ENCODE results near the gene NEURL3.

NEURL3 gene

DNA sequence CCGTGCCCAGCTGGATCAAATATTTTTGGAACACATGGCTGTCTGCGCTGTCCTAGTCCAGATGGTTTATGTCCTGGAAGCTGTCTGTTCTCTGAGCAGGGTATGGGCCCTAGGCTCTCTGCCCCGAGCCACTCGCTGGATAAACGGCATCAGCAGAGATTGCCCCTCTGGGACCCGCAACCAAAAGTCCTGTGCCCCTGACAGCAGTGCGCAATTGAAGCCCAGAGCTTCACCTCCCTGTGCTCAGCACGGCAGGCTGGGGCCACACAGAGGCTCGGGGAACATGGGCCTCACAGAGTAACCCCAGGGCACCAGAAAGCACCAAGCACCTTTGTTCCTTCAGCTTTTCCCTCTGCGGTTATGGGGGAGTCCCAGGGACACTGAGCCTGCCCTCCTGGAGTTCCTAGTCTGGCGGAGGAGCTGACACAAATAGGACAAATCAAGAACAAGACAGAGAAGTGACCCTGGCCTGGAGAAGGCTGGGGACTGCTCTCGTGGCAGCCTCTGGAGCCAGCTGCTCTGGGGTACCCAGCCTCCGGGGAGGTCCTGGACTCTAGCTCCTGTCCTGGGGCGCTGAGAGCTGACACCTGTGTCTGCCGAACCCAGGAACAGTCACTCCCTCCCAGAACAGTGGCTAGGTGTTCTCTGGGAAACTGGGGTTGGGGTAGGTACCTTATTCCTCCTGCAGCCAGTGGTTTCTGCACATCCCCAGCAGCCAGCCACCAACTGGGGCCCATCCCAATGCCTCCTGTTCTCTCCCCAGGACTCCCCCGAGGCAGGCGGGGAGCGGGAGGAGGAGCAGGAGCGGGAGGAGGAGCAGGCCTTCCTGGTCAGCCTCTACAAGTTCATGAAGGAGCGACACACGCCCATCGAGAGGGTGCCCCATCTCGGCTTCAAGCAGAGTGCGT, 43.7 kb upstream of the NEURL3 start:
- no peak overlapping the region for H3K27ac ChIP-seq (ENCODE audit: low read length)
- peaks cover 6% of the 10 kb centered on the region; the same call in 1 of the 2 replicates for H3K4me1 ChIP-seq (ENCODE audit: insufficient read depth, low read length)
- H3K27me3 ChIP-seq (ENCODE audit: insufficient read depth, low read length), result no peaks in the 10 kb centered on the region
- no peaks in the 10 kb centered on the region; the same call in 1 of the 2 replicates for H3K9me3 ChIP-seq (ENCODE audit: insufficient read depth, low read depth, low read length)
- H3K36me3 ChIP-seq (ENCODE audit: insufficient read depth, low read depth, low read length), result no peaks in the 10 kb centered on the region
- H3K9ac ChIP-seq (ENCODE audit: low read depth, low read length), result no peak overlapping the region
- no peak overlapping the region for H3K4me3 ChIP-seq (ENCODE audit: low read length)

DNA sequence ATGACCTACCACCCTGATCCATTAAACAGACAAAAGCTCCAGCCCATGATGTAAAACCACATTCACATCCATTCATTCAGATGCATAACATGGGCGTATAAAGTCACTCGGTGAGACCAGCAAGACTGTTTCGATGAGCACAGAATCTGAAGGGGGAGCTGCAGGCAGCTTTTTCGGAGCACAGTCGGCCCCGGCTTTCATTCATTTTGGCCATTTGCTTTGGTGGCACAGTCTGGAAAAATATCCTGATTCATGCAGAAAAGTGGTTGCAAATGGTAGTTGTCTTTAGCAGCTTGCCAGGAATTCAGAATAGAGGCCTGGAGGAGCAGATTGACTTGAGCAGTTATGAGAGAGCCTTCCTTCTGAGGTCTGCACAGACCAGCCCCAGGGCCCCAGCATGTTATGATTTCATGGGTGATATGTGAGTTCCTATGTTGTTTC, 42.6 kb upstream of the NEURL3 start:
- Histone ChIP-seq H3K4me1 (ENCODE audit: insufficient read depth, low read length) (peaks cover 6% of the 10 kb centered on the region; the same call in 1 of the 2 replicates), H3K36me3 (ENCODE audit: insufficient read depth, low read depth, low read length) (no peaks in the 10 kb centered on the region), H3K27me3 (ENCODE audit: insufficient read depth, low read length) (no peaks in the 10 kb centered on the region), H3K9me3 (ENCODE audit: insufficient read depth, low read depth, low read length) (no peaks in the 10 kb centered on the region; the same call in 1 of the 2 replicates), H3K4me3 (ENCODE audit: low read length) (peak overlapping the region; percentile 33; the same call in 1 of the 2 replicates), H3K27ac (ENCODE audit: low read length) (no peak overlapping the region), H3K9ac (ENCODE audit: low read depth, low read length) (no peak overlapping the region; the same call in 1 of the 2 replicates)

DNA sequence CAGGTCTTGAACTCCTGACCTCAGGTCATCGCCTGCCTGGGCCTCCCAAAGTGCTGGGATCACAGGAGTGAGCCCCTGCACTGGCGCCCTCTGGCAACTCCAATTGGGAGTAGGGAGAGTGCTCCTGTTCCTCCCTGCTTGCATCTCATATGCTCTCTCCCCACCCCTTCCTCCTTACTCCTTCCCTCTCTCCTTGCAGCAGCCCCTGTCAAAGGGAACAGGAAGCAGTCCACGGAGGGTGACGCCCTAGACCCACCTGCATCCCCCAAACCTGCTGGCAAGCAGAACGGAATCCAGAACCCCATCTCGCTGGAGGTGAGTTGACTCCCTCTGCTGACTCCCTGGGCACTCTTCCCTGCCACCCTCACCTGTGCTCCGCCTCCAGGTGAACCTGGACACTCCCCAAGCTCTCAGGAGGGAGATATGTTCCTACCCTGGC, 42.1 kb upstream of the NEURL3 start:
- Histone ChIP-seq H3K4me3 (ENCODE audit: low read length) (peak overlapping the region; percentile 33; the same call in 1 of the 2 replicates), H3K27me3 (ENCODE audit: insufficient read depth, low read length) (no peaks in the 10 kb centered on the region), H3K27ac (ENCODE audit: low read length) (no peak overlapping the region), H3K9ac (ENCODE audit: low read depth, low read length) (peak overlapping the region; percentile 31; the same call in 1 of the 2 replicates), H3K36me3 (ENCODE audit: insufficient read depth, low read depth, low read length) (no peaks in the 10 kb centered on the region), H3K9me3 (ENCODE audit: insufficient read depth, low read depth, low read length) (no peaks in the 10 kb centered on the region; the same call in 1 of the 2 replicates), H3K4me1 (ENCODE audit: insufficient read depth, low read length) (peaks cover 6% of the 10 kb centered on the region; the same call in 1 of the 2 replicates)

DNA sequence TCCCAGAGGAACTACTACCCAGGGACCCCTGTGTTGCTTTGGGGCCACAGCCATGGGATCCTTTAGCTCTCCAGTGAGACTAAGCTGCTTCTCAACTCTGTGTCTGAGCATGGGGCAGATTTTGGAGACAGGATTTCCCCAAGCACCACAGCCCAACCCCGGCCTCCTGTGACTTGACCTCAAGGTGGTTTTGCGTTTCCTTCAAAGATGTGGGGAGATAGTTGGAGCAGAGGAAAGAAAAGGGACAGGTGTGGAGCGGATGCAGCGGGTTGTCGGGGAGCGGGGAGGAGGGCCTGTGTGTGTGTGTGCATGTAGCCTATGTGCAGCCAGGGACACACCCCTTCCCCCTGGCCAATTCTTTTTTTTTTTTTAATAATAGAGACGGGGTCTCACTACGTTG, 41.6 kb upstream of the NEURL3 start:
- H3K9me3 ChIP-seq (ENCODE audit: insufficient read depth, low read depth, low read length), result no peaks in the 10 kb centered on the region; the same call in 1 of the 2 replicates

DNA sequence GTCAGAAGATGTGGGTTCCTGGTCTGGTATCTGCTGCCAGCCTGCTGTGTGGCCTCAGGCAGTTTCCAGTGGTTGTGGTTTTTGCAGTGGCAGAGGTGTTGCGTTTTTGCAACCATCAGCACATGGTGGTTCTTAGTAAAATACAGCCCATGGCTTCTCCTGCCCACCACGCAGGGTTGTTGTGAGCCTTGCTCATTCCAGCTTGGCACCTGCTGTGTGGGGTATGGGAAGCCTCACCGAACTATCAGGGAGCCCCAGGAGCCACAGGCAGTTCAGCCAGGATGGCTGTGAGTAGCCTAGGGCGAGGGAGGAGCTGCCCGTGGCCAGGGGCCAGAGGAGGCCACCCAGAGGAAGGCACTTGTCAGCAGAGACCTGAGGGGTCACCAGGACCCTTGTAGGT, 41.2 kb upstream of the NEURL3 start:
- no peaks in the 10 kb centered on the region for H3K27me3 ChIP-seq (ENCODE audit: insufficient read depth, low read length)
- H3K9ac ChIP-seq (ENCODE audit: low read depth, low read length), result no peak overlapping the region
- H3K27ac ChIP-seq (ENCODE audit: low read length), result no peak overlapping the region
- H3K4me1 ChIP-seq (ENCODE audit: insufficient read depth, low read length), result peaks cover 6% of the 10 kb centered on the region; the same call in 1 of the 2 replicates
- no peaks in the 10 kb centered on the region for H3K36me3 ChIP-seq (ENCODE audit: insufficient read depth, low read depth, low read length)
- H3K9me3 ChIP-seq (ENCODE audit: insufficient read depth, low read depth, low read length), result no peaks in the 10 kb centered on the region; the same call in 1 of the 2 replicates
- H3K4me3 ChIP-seq (ENCODE audit: low read length), result no peak overlapping the region

More for the DNA sequence above, 41.6 kb upstream of the NEURL3 start:
- H3K27ac ChIP-seq (ENCODE audit: low read length), result no peak overlapping the region
- no peaks in the 10 kb centered on the region for H3K36me3 ChIP-seq (ENCODE audit: insufficient read depth, low read depth, low read length)
- H3K27me3 ChIP-seq (ENCODE audit: insufficient read depth, low read length), result no peaks in the 10 kb centered on the region
- H3K4me3 ChIP-seq (ENCODE audit: low read length), result peak overlapping the region; percentile 33; the same call in 1 of the 2 replicates
- peaks cover 6% of the 10 kb centered on the region; the same call in 1 of the 2 replicates for H3K4me1 ChIP-seq (ENCODE audit: insufficient read depth, low read length)
- no peak overlapping the region for H3K9ac ChIP-seq (ENCODE audit: low read depth, low read length)

DNA sequence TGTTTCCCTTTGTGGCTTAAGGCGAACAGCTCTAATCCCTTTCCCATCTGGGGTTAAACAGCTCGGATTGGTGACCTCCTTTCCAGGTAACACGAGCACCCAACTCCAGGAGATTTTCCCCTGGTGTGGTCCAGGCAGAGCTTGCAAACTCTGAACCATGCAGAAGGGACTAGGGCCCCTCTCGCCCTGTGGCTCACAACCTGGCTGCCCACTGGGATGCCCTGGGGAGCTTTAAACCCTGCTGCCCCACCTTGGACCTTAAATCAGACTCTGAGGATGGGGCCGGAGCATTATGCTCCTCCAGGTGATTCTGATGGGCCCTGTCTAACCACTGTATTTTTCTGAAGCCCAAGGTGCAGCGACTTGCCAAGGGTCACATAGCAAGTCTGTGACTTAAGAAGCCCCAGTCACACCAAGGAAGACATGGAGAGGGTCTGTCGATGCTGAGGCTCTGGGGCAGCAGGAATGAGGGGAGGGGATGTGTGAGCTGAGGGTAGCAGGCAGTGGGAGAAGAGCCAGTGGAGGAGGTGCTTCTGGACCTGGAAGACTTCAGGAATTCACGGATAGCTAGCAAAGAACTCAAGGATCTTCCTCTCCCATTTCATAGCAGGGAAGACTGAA, 37.3 kb upstream of the NEURL3 start:
- Histone ChIP-seq H3K4me1 (ENCODE audit: insufficient read depth, low read length) (peaks cover 24% of the 10 kb centered on the region; the same call in 1 of the 2 replicates), H3K27me3 (ENCODE audit: insufficient read depth, low read length) (peaks cover 33% of the 10 kb centered on the region), H3K9ac (ENCODE audit: low read depth, low read length) (no peak overlapping the region)

DNA sequence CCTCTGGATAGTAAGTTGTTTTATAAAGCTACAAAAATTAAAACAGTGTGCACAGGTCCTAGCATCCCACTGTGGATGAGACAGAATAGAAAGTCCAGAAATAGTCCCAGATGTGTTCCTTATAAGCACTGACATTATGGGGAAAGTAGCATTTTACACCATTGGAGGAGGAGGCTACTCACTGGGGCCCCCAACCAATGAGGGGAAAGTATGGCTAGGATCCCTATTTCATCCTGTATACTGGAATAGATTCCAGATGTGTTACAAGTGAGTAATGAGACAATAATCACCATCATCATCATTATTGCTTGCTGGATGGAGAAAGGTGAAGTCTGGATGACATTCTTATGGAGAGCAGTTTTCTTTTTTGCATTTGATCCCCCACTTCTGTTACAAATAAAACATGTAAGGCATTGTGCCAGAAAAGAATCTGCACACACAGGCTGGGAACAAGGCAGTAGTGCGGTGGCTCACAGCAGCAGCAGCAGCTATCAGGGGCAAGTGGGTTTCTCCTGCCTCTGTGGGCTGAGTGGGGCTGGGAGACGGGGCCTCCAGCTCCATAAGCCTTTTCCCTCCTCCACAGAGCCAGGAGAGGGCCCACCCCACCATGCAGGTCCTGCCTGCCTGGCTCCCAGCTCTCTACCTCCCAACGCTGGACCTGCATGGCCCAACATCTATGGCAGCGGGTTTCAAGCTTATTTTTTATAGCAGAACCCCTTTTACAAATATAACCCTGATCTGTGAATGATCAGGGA, 36.4 kb upstream of the NEURL3 start:
- Histone ChIP-seq H3K27me3 (ENCODE audit: insufficient read depth, low read length) (peaks cover 40% of the 10 kb centered on the region), H3K36me3 (ENCODE audit: insufficient read depth, low read depth, low read length) (no peaks in the 10 kb centered on the region), H3K9me3 (ENCODE audit: insufficient read depth, low read depth, low read length) (no peaks in the 10 kb centered on the region; the same call in 1 of the 2 replicates), H3K27ac (ENCODE audit: low read length) (no peak overlapping the region), H3K4me1 (ENCODE audit: insufficient read depth, low read length) (peaks cover 20% of the 10 kb centered on the region; the same call in 1 of the 2 replicates), H3K4me3 (ENCODE audit: low read length) (no peak overlapping the region), H3K9ac (ENCODE audit: low read depth, low read length) (no peak overlapping the region)

More for the DNA sequence above, 37.3 kb upstream of the NEURL3 start:
- no peak overlapping the region for H3K4me3 ChIP-seq (ENCODE audit: low read length)
- no peak overlapping the region for H3K27ac ChIP-seq (ENCODE audit: low read length)
- no peaks in the 10 kb centered on the region; the same call in 1 of the 2 replicates for H3K9me3 ChIP-seq (ENCODE audit: insufficient read depth, low read depth, low read length)
- H3K36me3 ChIP-seq (ENCODE audit: insufficient read depth, low read depth, low read length), result no peaks in the 10 kb centered on the region

DNA sequence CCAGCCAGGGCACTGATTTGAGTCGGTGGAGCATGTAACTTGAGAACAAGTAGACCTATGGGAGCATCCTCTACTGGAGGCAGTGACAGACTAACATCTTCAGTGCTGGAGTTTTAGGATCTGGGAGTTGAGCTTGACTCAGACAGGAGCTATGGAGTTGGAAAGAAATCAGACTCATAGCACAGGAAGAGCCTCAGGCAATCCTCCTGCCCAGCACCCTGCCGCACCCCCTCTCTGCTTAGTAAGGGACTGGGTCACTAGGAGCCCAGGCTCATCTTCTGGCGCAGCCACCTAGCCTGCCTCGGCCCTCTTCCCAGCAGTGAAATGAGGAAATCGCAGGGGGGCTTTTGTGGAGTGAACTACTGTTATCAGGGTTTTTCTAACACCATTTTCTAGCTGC, 35.0 kb upstream of the NEURL3 start:
- Histone ChIP-seq H3K9ac (ENCODE audit: low read depth, low read length) (no peak overlapping the region; the same call in 1 of the 2 replicates), H3K27ac (ENCODE audit: low read length) (no peak overlapping the region), H3K9me3 (ENCODE audit: insufficient read depth, low read depth, low read length) (no peaks in the 10 kb centered on the region), H3K36me3 (ENCODE audit: insufficient read depth, low read depth, low read length) (no peaks in the 10 kb centered on the region), H3K4me3 (ENCODE audit: low read length) (peak overlapping the region; percentile 73; the same call in 1 of the 2 replicates), H3K27me3 (ENCODE audit: insufficient read depth, low read length) (peaks cover 40% of the 10 kb centered on the region), H3K4me1 (ENCODE audit: insufficient read depth, low read length) (peaks cover 20% of the 10 kb centered on the region; the same call in 1 of the 2 replicates)

DNA sequence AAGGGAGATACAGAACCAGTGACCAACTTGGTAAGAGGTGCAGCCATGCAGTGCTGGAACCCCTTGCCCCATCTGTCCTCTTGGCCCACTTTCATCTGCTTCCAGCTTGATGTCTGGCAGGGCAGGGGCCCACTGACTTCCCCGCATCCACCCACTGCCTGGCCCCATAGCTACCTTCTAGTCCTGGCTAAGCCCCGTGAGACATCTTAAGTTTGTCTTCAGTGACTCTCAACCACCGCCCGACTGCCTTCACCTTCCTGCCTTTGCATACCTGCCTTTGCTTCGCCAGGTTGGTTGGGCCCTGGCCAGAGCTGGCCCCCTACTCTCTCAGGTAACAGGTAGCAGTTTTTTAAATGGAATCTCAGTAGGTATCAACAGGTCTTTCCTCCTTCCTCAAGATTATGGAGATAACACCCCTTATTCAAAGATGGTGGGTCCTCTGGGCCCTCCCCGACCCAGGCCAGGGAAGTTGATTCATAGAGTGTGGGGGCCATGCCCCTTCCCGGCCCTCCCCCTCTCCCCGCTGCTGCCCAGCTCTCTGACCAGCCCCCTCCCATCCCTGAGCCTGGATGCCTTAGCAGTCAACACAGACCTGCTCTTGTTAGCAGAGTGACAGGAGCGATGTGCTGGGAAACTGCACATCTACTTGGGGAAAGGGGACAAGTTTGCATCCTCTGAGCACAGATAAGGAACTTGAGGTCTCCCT, 34.2 kb upstream of the NEURL3 start:
- H3K27ac ChIP-seq (ENCODE audit: low read length), result no peak overlapping the region
- no peaks in the 10 kb centered on the region for H3K9me3 ChIP-seq (ENCODE audit: insufficient read depth, low read depth, low read length)
- H3K27me3 ChIP-seq (ENCODE audit: insufficient read depth, low read length), result peaks cover 40% of the 10 kb centered on the region
- peaks cover 20% of the 10 kb centered on the region; the same call in 1 of the 2 replicates for H3K4me1 ChIP-seq (ENCODE audit: insufficient read depth, low read length)
- peak overlapping the region; percentile 73 for H3K4me3 ChIP-seq (ENCODE audit: low read length)
- H3K9ac ChIP-seq (ENCODE audit: low read depth, low read length), result no peak overlapping the region
- H3K36me3 ChIP-seq (ENCODE audit: insufficient read depth, low read depth, low read length), result no peaks in the 10 kb centered on the region

DNA sequence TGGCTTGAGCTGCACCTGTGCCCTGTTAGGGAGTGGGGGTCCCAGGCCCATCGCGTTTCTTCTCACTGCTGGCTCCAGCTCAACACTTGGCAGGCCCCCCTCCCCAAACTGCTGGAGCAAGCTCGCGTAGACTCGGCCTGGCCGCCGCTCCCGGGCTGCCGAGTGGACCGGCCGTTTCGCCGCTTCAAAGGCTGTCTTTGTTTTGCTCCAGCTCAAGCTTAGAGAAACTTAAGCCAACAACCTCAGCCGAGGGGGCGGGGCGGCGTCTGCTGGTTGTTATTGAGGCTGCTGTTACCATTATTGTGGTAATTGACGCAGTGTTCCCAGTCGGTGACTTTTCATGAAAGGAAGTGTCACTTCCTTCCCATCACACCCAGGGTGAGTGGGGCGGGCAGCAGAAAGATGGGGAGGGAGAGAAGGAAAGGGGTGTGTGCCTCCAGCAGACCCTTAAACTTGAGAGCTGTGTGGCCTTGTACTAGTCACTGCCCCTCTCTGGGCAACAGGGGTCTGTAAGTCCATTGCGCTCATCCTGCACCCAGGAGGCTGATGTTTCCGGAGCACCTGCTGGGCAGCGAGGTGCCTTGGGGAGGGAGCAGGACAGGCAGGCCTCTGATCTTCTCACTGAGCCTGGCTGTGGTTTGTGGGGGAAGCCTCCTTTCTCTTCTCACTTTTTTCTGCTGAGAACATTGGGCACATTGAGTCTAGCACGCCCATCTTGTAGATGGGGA, 33.5 kb upstream of the NEURL3 start:
- H3K36me3 ChIP-seq (ENCODE audit: insufficient read depth, low read depth, low read length), result no peaks in the 10 kb centered on the region
- H3K4me1 ChIP-seq (ENCODE audit: insufficient read depth, low read length), result peaks cover 20% of the 10 kb centered on the region; the same call in 1 of the 2 replicates
- no peaks in the 10 kb centered on the region for H3K9me3 ChIP-seq (ENCODE audit: insufficient read depth, low read depth, low read length)
- peaks cover 40% of the 10 kb centered on the region for H3K27me3 ChIP-seq (ENCODE audit: insufficient read depth, low read length)
- H3K4me3 ChIP-seq (ENCODE audit: low read length), result peak overlapping the region; percentile 73
- peak overlapping the region; percentile 45; the same call in 1 of the 2 replicates for H3K9ac ChIP-seq (ENCODE audit: low read depth, low read length)
- H3K27ac ChIP-seq (ENCODE audit: low read length), result no peak overlapping the region

Measured in iPS-20b (cell line).